Measurements from ENCODE around the gene C2orf68. TPM values are rescaled to one million over a fixed set of nuclear protein-coding genes. Genes with fewer than 3 reads are reported as not detected.
"Not testable (repeated sequence)": the region's sequence is repeated elsewhere in the genome, so short reads cannot be mapped to it uniquely, and the experiment has no call there.

The C2orf68 gene
- total RNA-seq, 1 experiment from 2014 or later = 34.3 TPM

- no peak for TF ChIP-seq CTCF (IDR thresholded peaks at IDR 0.05; ENCODE audit: unreplicated experiment)
- Mint-ChIP-seq H3K27me3 (ENCODE audit: insufficient read depth, unreplicated experiment) (no peaks in the 10 kb centered on the region), H3K36me3 (ENCODE audit: insufficient read depth, unreplicated experiment) (peaks cover 4% of the 10 kb centered on the region), H3K9me3 (ENCODE audit: unreplicated experiment) (no peaks in the 10 kb centered on the region), H3K27ac (ENCODE audit: low read depth, unreplicated experiment) (peak overlapping the region; percentile 93), H3K4me1 (ENCODE audit: insufficient read depth, unreplicated experiment) (peaks cover 6% of the 10 kb centered on the region), H3K4me3 (ENCODE audit: unreplicated experiment) (peak overlapping the region; percentile 97)
- TSS peak; percentile 46 for BruUV-seq (replicated peaks)
- POLR2A ChIA-PET = interaction anchor here (0.5 to 4.6 kb wide), 24 partner anchors 8 to 462 kb away, joined by 3 to 36 read pairs (median 6); partner anchors contain the start of genes ELMOD3, MAT2A, RETSAT and RNF181
- DNase-seq (ENCODE audit: unreplicated experiment) = no peak
- CTCF ChIA-PET = interaction anchor here (0.8 to 4.9 kb wide), 6 partner anchors 10 to 140 kb away, joined by 3 to 30 read pairs (median 4); partner anchors contain the start of gene USP39
- intact Hi-C loops (cut with micrococcal nuclease) = loop anchor here (5.0 kb wide), 1 partner anchor 41 kb away; the partner anchor contains the start of gene TMEM150A
Measured at GRCh38 chr2:85560812-85561279, 51.0 kb downstream of the C2orf68 start.

GRCh38 chr2:85560403-85560726 is 51.5 kb downstream of the C2orf68 start:
- not testable (repeated sequence) for H3K36me3 Mint-ChIP-seq (ENCODE audit: insufficient read depth, unreplicated experiment); BruUV-seq (replicated peaks); H3K4me1 Mint-ChIP-seq (ENCODE audit: insufficient read depth, unreplicated experiment); H3K9me3 Mint-ChIP-seq (ENCODE audit: unreplicated experiment); DNase-seq (ENCODE audit: unreplicated experiment); H3K27me3 Mint-ChIP-seq (ENCODE audit: insufficient read depth, unreplicated experiment)
- ChIA-PET CTCF (interaction anchor here (0.6 to 4.9 kb wide), 8 partner anchors 10 to 206 kb away, joined by 3 to 30 read pairs (median 4); partner anchors contain the start of genes ELMOD3, RETSAT and USP39), POLR2A (interaction anchor here (0.6 to 4.6 kb wide), 17 partner anchors 10 to 233 kb away, joined by 3 to 36 read pairs (median 7); partner anchors contain the start of genes ELMOD3, MAT2A, RETSAT and RNF181)
- intact Hi-C loops (cut with micrococcal nuclease) = loop anchor here (5.0 kb wide), 1 partner anchor 42 kb away; the partner anchor contains the start of gene TMEM150A
- H3K27ac Mint-ChIP-seq (ENCODE audit: low read depth, unreplicated experiment) = peak overlapping the region; percentile 93
- H3K4me3 Mint-ChIP-seq (ENCODE audit: unreplicated experiment) = peak overlapping the region; percentile 97

DNA sequence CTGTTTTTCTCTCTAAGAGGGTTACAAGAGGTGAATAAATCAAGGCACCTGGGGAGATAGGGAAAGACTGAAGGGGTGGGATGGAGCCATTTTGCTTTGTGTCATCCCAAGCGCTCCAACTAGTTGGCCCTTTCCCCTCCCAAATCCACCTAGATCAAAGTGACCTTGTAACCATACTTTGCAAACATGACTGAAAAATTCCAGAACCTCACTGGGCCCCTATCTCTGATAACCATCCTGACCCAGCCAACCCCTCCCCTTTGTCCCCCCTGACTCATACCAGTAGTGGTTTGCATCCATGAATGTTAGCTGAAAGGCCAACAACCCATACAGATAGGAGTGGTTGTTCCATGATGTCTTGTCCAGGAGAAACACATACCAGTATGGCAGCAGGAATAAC is 53.7 kb downstream of the C2orf68 start:
- BruUV-seq (replicated peaks) = no TSS peak
- CTCF ChIA-PET = interaction anchor here (0.5 to 4.9 kb wide), 2 partner anchors 21 to 138 kb away, joined by 3 to 30 read pairs; no protein-coding TSS in a partner anchor
- Mint-ChIP-seq H3K27ac (ENCODE audit: low read depth, unreplicated experiment) (peak overlapping the region; percentile 39), H3K27me3 (ENCODE audit: insufficient read depth, unreplicated experiment) (no peaks in the 10 kb centered on the region), H3K4me3 (ENCODE audit: unreplicated experiment) (no peak overlapping the region), H3K9me3 (ENCODE audit: unreplicated experiment) (no peaks in the 10 kb centered on the region), H3K36me3 (ENCODE audit: insufficient read depth, unreplicated experiment) (peaks cover 15% of the 10 kb centered on the region), H3K4me1 (ENCODE audit: insufficient read depth, unreplicated experiment) (peaks cover 6% of the 10 kb centered on the region)
- intact Hi-C loops (cut with micrococcal nuclease) = no loop called here
- POLR2A ChIA-PET = interaction anchor here (1.1 to 4.6 kb wide), 2 partner anchors 19 to 139 kb away, joined by 3 to 36 read pairs; partner anchors contain the start of gene VAMP8
- no peak for TF ChIP-seq CTCF (IDR thresholded peaks at IDR 0.05; ENCODE audit: unreplicated experiment)
- no peak for DNase-seq (ENCODE audit: unreplicated experiment)

DNA sequence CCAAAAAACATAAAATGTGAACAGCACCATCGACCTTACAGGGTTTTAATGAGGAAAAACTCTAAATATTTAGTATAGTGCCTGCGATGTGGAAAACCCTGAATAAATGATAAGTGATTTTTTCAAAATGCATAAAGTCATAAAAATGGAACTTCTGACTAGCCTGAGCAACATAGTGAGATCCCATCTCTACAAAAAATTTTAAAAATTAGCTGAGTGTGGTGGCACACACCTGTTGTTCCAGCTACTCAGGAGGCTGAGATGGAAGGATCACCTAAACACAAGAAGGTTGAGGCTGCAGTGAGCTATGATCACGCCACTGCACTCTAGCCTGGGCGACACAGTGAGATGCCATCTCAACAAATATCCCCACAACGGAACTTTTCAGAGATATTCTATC is 54.7 kb downstream of the C2orf68 start:
- Mint-ChIP-seq H3K9me3 (ENCODE audit: unreplicated experiment) (no peaks in the 10 kb centered on the region), H3K4me3 (ENCODE audit: unreplicated experiment) (no peak overlapping the region), H3K4me1 (ENCODE audit: insufficient read depth, unreplicated experiment) (peaks cover 6% of the 10 kb centered on the region), H3K27me3 (ENCODE audit: insufficient read depth, unreplicated experiment) (no peaks in the 10 kb centered on the region), H3K27ac (ENCODE audit: low read depth, unreplicated experiment) (no peak overlapping the region), H3K36me3 (ENCODE audit: insufficient read depth, unreplicated experiment) (peaks cover 23% of the 10 kb centered on the region)
- POLR2A ChIA-PET = interaction anchor here (1.2 to 3.3 kb wide), 6 partner anchors 11 to 144 kb away, joined by 3 to 21 read pairs (median 7); partner anchors contain the start of genes MAT2A and VAMP8
- BruUV-seq (replicated peaks) = no TSS peak
- TF ChIP-seq CTCF (IDR thresholded peaks at IDR 0.05; ENCODE audit: unreplicated experiment) = no peak
- CTCF ChIA-PET = interaction anchor here (0.6 to 12.7 kb wide), 7 partner anchors 11 to 258 kb away, joined by 3 to 293 read pairs (median 5); partner anchors contain the start of gene SH2D6
- intact Hi-C loops (cut with micrococcal nuclease) = no loop called here
- no peak for DNase-seq (ENCODE audit: unreplicated experiment)

Other genes with a start within 250 kb of the C2orf68 start
- gene CAPG, start 201.7 kb downstream of the C2orf68 start, total RNA-seq (2022) = 173 and 188 TPM in 2 replicates
- gene SH2D6, start 193.4 kb downstream of the C2orf68 start, total RNA-seq (2022) = 0.84 and 2.2 TPM in 2 replicates
- gene MAT2A, start 72.9 kb downstream of the C2orf68 start, total RNA-seq (2022) = 348 and 366 TPM in 2 replicates
- gene GGCX, start 50.6 kb downstream of the C2orf68 start, total RNA-seq (2022) = 49.1 and 52.2 TPM in 2 replicates
- gene VAMP8, start 34.5 kb downstream of the C2orf68 start, total RNA-seq (2022) = 49.9 and 56.0 TPM in 2 replicates
- gene VAMP5, start 27.6 kb downstream of the C2orf68 start, total RNA-seq (2022) = 1.6 and 3.0 TPM in 2 replicates
- gene RNF181, start 16.3 kb downstream of the C2orf68 start, total RNA-seq (2022) = 125 and 215 TPM in 2 replicates
- gene TMEM150A, start 9.4 kb downstream of the C2orf68 start, total RNA-seq (2022) = 12.5 and 14.5 TPM in 2 replicates
- gene USP39, start 4.1 kb upstream of the C2orf68 start, total RNA-seq (2022) = 36.7 and 43.8 TPM in 2 replicates
- gene SFTPB, start 56.1 kb upstream of the C2orf68 start, total RNA-seq (2022) = 0.26 and 0.32 TPM in 2 replicates
- gene GNLY, start 82.3 kb upstream of the C2orf68 start, total RNA-seq (2022) = not detected in 2 replicates
- gene ATOH8, start 141.9 kb upstream of the C2orf68 start, total RNA-seq (2022) = 0.72 and 1.2 TPM in 2 replicates